Loucy (cell line): ENCODE results near the gene SRSF3.

Experiments
- H2AFZ ChIP-seq: fragments of 200-600 bp; sonication (generic); 2 replicates; pipeline ENCODE4 v1.6.0; 2016; ENCODE audit warnings: antibody characterized with exemption, mild to moderate bottlenecking, low read length, moderate library complexity
- H3F3A ChIP-seq: fragments of 200-600 bp; 2 replicates; pipeline ENCODE4 v1.6.0; 2016; ENCODE audit warnings: antibody characterized with exemption, low read depth, mild to moderate bottlenecking
- H3K27me3 ChIP-seq: fragments of 200-600 bp; sonication (generic); 2 replicates; pipeline ENCODE4 v1.6.1; 2014; ENCODE audit warnings: low read length, mild to moderate bottlenecking; ENCODE audit not compliant: insufficient read depth, poor library complexity, severe bottlenecking
- H3K36me3 ChIP-seq: fragments of 200-600 bp; sonication (generic); 2 replicates; pipeline ENCODE4 v1.6.1; 2016; ENCODE audit warnings: low read length; ENCODE audit not compliant: insufficient read depth
- H3K4me1 ChIP-seq: fragments of 200-600 bp; sonication (generic); 2 replicates; pipeline ENCODE4 v1.5.1; 2014; ENCODE audit warnings: low read length, mild to moderate bottlenecking; ENCODE audit not compliant: insufficient read depth, poor library complexity, severe bottlenecking
- H3K4me2 ChIP-seq: fragments of 200-600 bp; sonication (generic); 2 replicates; pipeline ENCODE4 v1.6.0; 2014; ENCODE audit warnings: antibody characterized with exemption, low read length, low read depth, mild to moderate bottlenecking; ENCODE audit not compliant: poor library complexity, severe bottlenecking
- H3K4me3 ChIP-seq: fragments of 200-600 bp; sonication (generic); 2 replicates; pipeline ENCODE4 v1.5.1; 2014; ENCODE audit warnings: low read length, mild to moderate bottlenecking, mixed read lengths; ENCODE audit not compliant: poor library complexity, severe bottlenecking
- H3K79me2 ChIP-seq: fragments of 200-600 bp; sonication (generic); 2 replicates; pipeline ENCODE4 v1.6.1; 2014; ENCODE audit warnings: low read length; ENCODE audit not compliant: insufficient read depth
- H3K9ac ChIP-seq: fragments of 200-600 bp; sonication (generic); 2 replicates; pipeline ENCODE4 v1.6.0; 2014; ENCODE audit warnings: mild to moderate bottlenecking, low read depth, low read length, moderate library complexity; ENCODE audit not compliant: poor library complexity, severe bottlenecking
- H3K9me2 ChIP-seq: fragments of 200-600 bp; sonication (generic); replicated peaks from 2 replicates; pipeline ENCODE4 v1.6.1; 2016; ENCODE audit warnings: low read depth, low read length, mixed read lengths
- H3K9me3 ChIP-seq: fragments of 200-600 bp; sonication (generic); 2 replicates; pipeline ENCODE4 v1.6.1; 2014; ENCODE audit warnings: mild to moderate bottlenecking, antibody characterized with exemption, low read length, low read depth; ENCODE audit not compliant: insufficient read depth
- H4K20me1 ChIP-seq: fragments of 200-600 bp; sonication (generic); 2 replicates; pipeline ENCODE4 v1.6.0; 2014; ENCODE audit warnings: antibody characterized with exemption, low read length, mild to moderate bottlenecking; ENCODE audit not compliant: insufficient read depth, poor library complexity, severe bottlenecking
- EZH2phosphoT487 ChIP-seq: fragments of 200-600 bp; IDR thresholded peaks from 2 replicates; pipeline ENCODE4 v1.6.1; 2018; ENCODE audit warnings: antibody characterized with exemption, mild to moderate bottlenecking, moderate library complexity, borderline replicate concordance
- TF ChIP-seq, protein P1 (sequence below): fragments of 200-600 bp; sonication (generic); conservative IDR thresholded peaks from 2 replicates; pipeline ENCODE4 v1.5.1; 2014; ENCODE audit warnings: mild to moderate bottlenecking, antibody characterized with exemption, low read length

SRSF3 gene

DNA sequence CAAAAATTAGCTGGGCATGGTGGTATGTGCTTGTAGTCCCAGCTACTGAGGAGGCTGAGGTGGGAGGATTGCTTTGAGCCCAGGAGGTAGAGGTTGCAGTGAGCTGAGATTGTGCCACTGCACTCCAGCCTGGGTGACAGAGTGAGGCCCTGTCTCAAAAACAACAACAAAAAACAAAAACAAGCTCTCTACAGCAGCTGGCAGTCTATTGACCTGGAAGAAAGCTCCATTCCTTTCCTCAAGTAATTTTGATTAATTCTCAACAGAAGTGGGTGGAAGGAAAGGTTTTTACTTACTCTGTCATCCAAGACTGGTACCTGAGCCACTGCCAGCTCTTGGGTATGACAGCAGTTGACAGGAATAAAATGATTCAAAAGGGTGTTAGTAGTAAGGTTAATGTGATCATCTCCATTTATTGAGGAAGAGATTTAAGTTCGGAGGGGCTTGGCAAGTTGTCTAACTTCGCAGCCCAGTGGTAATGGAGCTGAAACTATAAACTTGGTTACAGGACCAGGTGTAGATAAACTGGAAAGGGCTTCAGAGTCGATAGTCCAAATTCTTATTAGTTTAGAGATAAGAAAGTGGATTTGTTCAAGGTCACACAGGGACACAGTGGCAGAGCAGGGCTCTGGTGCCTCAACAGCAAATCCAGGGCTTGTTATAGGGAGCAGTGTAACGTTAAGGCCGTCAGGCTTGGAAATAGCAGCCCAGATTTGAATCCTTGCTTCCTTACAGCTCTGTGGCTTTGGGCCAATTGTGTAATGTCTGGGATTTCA is 14.8 kb downstream of the SRSF3 start:
- Histone ChIP-seq H3K9ac (no peak overlapping the region), H3K4me1 (peaks cover 10% of the 10 kb centered on the region), H3K36me3 (peaks cover 82% of the 10 kb centered on the region), H3K27me3 (no peaks in the 10 kb centered on the region), H3K4me3 (no peak overlapping the region), H2AFZ (no peak overlapping the region), H3K4me2 (no peak overlapping the region), H3F3A (peaks cover 13% of the 10 kb centered on the region), H3K9me3 (no peaks in the 10 kb centered on the region), H4K20me1 (peaks cover 61% of the 10 kb centered on the region), H3K9me2 (no peaks in the 10 kb centered on the region), H3K79me2 (peaks cover 58% of the 10 kb centered on the region)
- no peak for TF ChIP-seq EZH2phosphoT487
- TF ChIP-seq, protein P1, sequence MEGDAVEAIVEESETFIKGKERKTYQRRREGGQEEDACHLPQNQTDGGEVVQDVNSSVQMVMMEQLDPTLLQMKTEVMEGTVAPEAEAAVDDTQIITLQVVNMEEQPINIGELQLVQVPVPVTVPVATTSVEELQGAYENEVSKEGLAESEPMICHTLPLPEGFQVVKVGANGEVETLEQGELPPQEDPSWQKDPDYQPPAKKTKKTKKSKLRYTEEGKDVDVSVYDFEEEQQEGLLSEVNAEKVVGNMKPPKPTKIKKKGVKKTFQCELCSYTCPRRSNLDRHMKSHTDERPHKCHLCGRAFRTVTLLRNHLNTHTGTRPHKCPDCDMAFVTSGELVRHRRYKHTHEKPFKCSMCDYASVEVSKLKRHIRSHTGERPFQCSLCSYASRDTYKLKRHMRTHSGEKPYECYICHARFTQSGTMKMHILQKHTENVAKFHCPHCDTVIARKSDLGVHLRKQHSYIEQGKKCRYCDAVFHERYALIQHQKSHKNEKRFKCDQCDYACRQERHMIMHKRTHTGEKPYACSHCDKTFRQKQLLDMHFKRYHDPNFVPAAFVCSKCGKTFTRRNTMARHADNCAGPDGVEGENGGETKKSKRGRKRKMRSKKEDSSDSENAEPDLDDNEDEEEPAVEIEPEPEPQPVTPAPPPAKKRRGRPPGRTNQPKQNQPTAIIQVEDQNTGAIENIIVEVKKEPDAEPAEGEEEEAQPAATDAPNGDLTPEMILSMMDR: no peak

DNA sequence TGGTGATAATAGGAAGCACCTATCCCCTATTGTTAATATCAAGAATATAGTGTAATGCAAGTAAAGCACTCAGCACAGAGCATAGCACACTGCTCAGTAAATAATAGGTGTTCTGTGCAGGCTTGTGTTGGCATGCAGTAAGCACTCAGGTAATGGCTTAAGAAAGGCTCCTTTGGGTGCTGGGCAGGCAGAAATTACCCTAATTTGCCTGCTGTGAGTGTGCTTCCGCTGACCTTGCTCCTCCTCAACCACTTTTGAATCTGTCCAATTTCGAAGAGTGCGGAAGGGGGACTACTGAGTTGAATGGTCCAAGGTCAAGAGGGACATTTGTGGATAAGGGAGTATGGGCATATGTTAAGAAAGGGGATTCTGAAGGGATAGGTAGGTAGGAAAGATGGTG is 15.4 kb downstream of the SRSF3 start:
- no peak overlapping the region for H3K4me3 ChIP-seq
- H3F3A ChIP-seq: peaks cover 13% of the 10 kb centered on the region
- H2AFZ ChIP-seq: no peak overlapping the region
- H3K9me2 ChIP-seq: no peaks in the 10 kb centered on the region
- no peaks in the 10 kb centered on the region for H3K9me3 ChIP-seq
- H3K9ac ChIP-seq: no peak overlapping the region
- H4K20me1 ChIP-seq: peaks cover 55% of the 10 kb centered on the region
- peaks cover 76% of the 10 kb centered on the region for H3K36me3 ChIP-seq
- peaks cover 52% of the 10 kb centered on the region for H3K79me2 ChIP-seq
- TF ChIP-seq, protein P1: no peak
- no peak for TF ChIP-seq EZH2phosphoT487
- H3K4me2 ChIP-seq: no peak overlapping the region
- peaks cover 4% of the 10 kb centered on the region for H3K4me1 ChIP-seq
- H3K27me3 ChIP-seq: no peaks in the 10 kb centered on the region

DNA sequence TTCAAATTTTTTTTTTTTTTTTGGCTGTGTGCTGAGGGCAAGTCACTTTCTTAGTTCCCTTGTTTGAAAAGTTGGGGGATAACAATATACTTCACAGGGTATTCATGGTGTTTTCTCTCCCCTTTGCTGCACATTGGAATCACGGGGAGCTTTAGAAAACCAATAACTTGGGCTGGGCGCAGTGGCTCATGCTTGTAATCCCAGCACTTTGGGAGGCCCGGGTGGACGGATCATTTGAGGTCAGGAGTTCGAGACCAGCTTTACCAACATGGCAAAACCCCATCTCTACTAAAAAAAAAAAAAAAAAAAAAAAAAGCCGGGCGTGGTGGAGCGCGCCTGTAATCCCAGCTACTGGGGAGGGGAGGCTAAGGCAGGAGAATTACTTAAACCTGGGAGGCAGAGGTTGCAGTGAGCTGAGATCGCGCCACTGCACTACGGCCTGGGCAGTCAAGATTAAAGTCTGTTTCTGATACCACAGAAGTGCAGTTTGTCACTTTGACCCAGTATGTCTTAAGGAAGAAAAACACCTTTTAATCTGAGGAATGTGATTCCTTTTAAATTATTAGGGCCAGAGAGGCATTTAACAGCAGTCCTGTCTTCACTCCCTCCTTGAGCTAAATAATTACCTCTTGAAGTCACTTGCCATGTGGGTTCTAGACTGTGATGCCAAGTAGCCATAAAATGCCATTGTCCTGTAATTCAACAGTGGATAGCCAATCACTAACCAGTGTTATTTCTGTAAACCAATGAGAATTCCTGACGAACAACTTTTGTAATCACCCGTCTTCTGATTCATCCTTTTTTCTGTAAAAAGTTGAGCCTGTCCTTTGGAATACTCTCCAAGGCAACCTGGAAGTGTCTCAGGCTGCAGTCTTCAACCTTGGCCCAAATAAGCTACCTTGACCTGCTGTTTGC is 16.1 kb downstream of the SRSF3 start:
- H3K9me3 ChIP-seq: no peaks in the 10 kb centered on the region
- no peak overlapping the region for H3K9ac ChIP-seq
- peaks cover 3% of the 10 kb centered on the region for H3K4me1 ChIP-seq
- no peaks in the 10 kb centered on the region for H3K27me3 ChIP-seq
- H2AFZ ChIP-seq: no peak overlapping the region
- no peak overlapping the region for H3K4me2 ChIP-seq
- H3K9me2 ChIP-seq: no peaks in the 10 kb centered on the region
- H3K79me2 ChIP-seq: peaks cover 45% of the 10 kb centered on the region
- H3K36me3 ChIP-seq: peaks cover 69% of the 10 kb centered on the region
- H3F3A ChIP-seq: peaks cover 13% of the 10 kb centered on the region
- no peak for TF ChIP-seq EZH2phosphoT487
- TF ChIP-seq, protein P1: no peak
- H4K20me1 ChIP-seq: peaks cover 48% of the 10 kb centered on the region
- H3K4me3 ChIP-seq: no peak overlapping the region
